GM12878 (cell line): ENCODE measurements around the gene RRAS. TPM values are rescaled to one million over a fixed set of nuclear protein-coding genes. Genes with fewer than 3 reads are reported as not detected.

Source experiments
- ATF2 ChIP-seq: IDR thresholded peaks from 2 replicates; pipeline ENCODE4 v1.6.1; 2012; ENCODE audit warnings: low read length, inconsistent platforms
- CBFB ChIP-seq: IDR thresholded peaks from 2 replicates; pipeline ENCODE4 v1.6.1; 2016; ENCODE audit warnings: antibody characterized with exemption, low read depth
- CBX3 ChIP-seq: fragments of 200-600 bp; sonication (generic); IDR thresholded peaks from 2 replicates; pipeline ENCODE4 v1.6.1; 2016; ENCODE audit warnings: low read depth, borderline replicate concordance
- CHD1 ChIP-seq: IDR thresholded peaks from 2 replicates; pipeline ENCODE4 v1.6.1; 2012; ENCODE audit warnings: low read depth, low read length, improper control_type of control experiment
- EP300 ChIP-seq, 2 experiments: fragments of 150-350 bp in 1 of 2; IDR thresholded peaks; 2 replicates each; pipeline ENCODE4 v1.6.1; 2011 to 2012; ENCODE audit warnings: low read depth in 2 of 2, low read length in 2 of 2, borderline replicate concordance in 1 of 2, improper control_type of control experiment in 1 of 2, inconsistent platforms in 1 of 2; ENCODE audit not compliant: control insufficient read depth in 1 of 2
- HCFC1 ChIP-seq: fragments of 150-350 bp; IDR thresholded peaks from 2 replicates; pipeline ENCODE4 v1.6.1; 2014; ENCODE audit warnings: low read length
- HDGF ChIP-seq: fragments of 450-650 bp; IDR thresholded peaks from 2 replicates; pipeline ENCODE4 v1.6.1; 2016; ENCODE audit warnings: antibody characterized with exemption
- IKZF1 ChIP-seq: fragments of 450-650 bp; conservative IDR thresholded peaks from 2 replicates; pipeline ENCODE4 v1.6.1; 2017; ENCODE audit warnings: antibody characterized with exemption, mild to moderate bottlenecking
- JUND ChIP-seq: IDR thresholded peaks from 2 replicates; pipeline ENCODE4 v1.6.1; 2012; ENCODE audit warnings: low read depth, mild to moderate bottlenecking, low read length, improper control_type of control experiment, moderate library complexity
- KDM1A ChIP-seq: fragments of 200-600 bp; sonication (generic); IDR thresholded peaks from 2 replicates; pipeline ENCODE4 v1.6.1; 2016; ENCODE audit warnings: borderline replicate concordance
- LARP7 ChIP-seq: fragments of 450-650 bp; IDR thresholded peaks from 2 replicates; pipeline ENCODE4 v1.6.1; 2017; ENCODE audit warnings: mild to moderate bottlenecking
- MXI1 ChIP-seq: fragments of 150-350 bp; IDR thresholded peaks from 2 replicates; pipeline ENCODE4 v1.6.1; 2011; ENCODE audit warnings: low read depth, mild to moderate bottlenecking, inconsistent platforms, low read length, improper control_type of control experiment
- MYC ChIP-seq: IDR thresholded peaks from 2 replicates; pipeline ENCODE4 v1.6.1; 2011; ENCODE audit warnings: mild to moderate bottlenecking, low read length, moderate library complexity, inconsistent platforms; ENCODE audit not compliant: insufficient read depth, insufficient replicate concordance, insufficient read length, severe bottlenecking
- PML ChIP-seq: IDR thresholded peaks from 2 replicates; pipeline ENCODE4 v1.6.1; 2012; ENCODE audit warnings: low read length, inconsistent platforms
- POLR2AphosphoS2 ChIP-seq: IDR thresholded peaks from 2 replicates; pipeline ENCODE4 v1.6.1; 2011; ENCODE audit warnings: low read depth, mild to moderate bottlenecking, low read length, improper control_type of control experiment, moderate library complexity
- RAD21 ChIP-seq: IDR thresholded peaks from 2 replicates; pipeline ENCODE4 v1.6.1; 2011; ENCODE audit warnings: mild to moderate bottlenecking, low read depth, low read length, moderate library complexity; ENCODE audit not compliant: insufficient read depth
- RAD51 ChIP-seq: fragments of 450-650 bp; IDR thresholded peaks from 2 replicates; pipeline ENCODE4 v1.6.1; 2016; ENCODE audit warnings: moderate library complexity, mild to moderate bottlenecking, inconsistent platforms
- TBL1XR1 ChIP-seq: IDR thresholded peaks from 2 replicates; pipeline ENCODE4 v1.6.1; 2012; ENCODE audit warnings: low read depth, low read length, improper control_type of control experiment
- TCF7 ChIP-seq: IDR thresholded peaks from 2 replicates; pipeline ENCODE4 v1.6.1; 2014; ENCODE audit warnings: antibody characterized with exemption, borderline replicate concordance
- ZNF207 ChIP-seq: fragments of 450-650 bp; IDR thresholded peaks from 2 replicates; pipeline ENCODE4 v1.6.1; 2014; ENCODE audit warnings: antibody characterized with exemption, mild to moderate bottlenecking, borderline replicate concordance
- ZNF24 ChIP-seq: fragments of 450-650 bp; IDR thresholded peaks from 2 replicates; pipeline ENCODE4 v1.6.1; 2017; ENCODE audit warnings: antibody characterized with exemption, mild to moderate bottlenecking
- polyA plus RNA-seq, 11 experiments: library from polyadenylated mRNA; depleted of rRNA in 4 of 11; unstranded in 6 of 11; stranded (reverse) in 5 of 11; fragments of >200 nt; fragmentation: Nextera tagmentation in 4 of 11; fragmentation: Illumina TruSeq in 1 of 11; extraction: Ambion mirVana in 4 of 11; extraction: Trizol in 1 of 11; gene quantifications; 1 replicate in 1 of 11; 2 replicates in 10 of 11; pipeline versions ENCODE4 v1.2.1 to v1.2.3, GENCODE V29; 2011 to 2016; ENCODE audit warnings: inconsistent platforms in 2 of 11, missing spikeins in 2 of 11, low read depth in 1 of 11
- total RNA-seq, 4 experiments: library from RNA; depleted of rRNA in 3 of 4; stranded (reverse); fragments of >200 nt in 3 of 4; fragmentation: Illumina TruSeq in 1 of 4; extraction: Trizol in 1 of 4; gene quantifications; 2 replicates each; pipeline versions ENCODE4 v1.2.1 to v1.2.3, GENCODE V29; 2013 to 2021
- TF ChIP-seq, protein P1 (sequence below): fragments of 450-650 bp; IDR thresholded peaks from 2 replicates; pipeline ENCODE4 v1.6.1; 2017; ENCODE audit warnings: antibody characterized with exemption, mild to moderate bottlenecking, moderate library complexity
- TF ChIP-seq, protein P2 (sequence below), 3 experiments: IDR thresholded peaks in 2 of 3; conservative IDR thresholded peaks in 1 of 3; 2 replicates each; pipeline ENCODE4 v1.5.1; 2011; ENCODE audit warnings: low read depth in 3 of 3, low read length in 3 of 3, mild to moderate bottlenecking in 3 of 3, control low read depth in 2 of 3, moderate library complexity in 2 of 3, inconsistent platforms in 1 of 3, mixed read lengths in 1 of 3; ENCODE audit not compliant: control insufficient read depth in 2 of 3, insufficient read depth in 1 of 3; ENCODE audit errors: extremely low read depth in 1 of 3
- TF ChIP-seq, protein P3 (sequence below): IDR thresholded peaks from 2 replicates; pipeline ENCODE4 v1.6.1; 2011; ENCODE audit warnings: mild to moderate bottlenecking, low read depth, low read length, moderate library complexity; ENCODE audit not compliant: insufficient replicate concordance

The RRAS gene
- total and polyA plus RNA-seq, 10 of the 15 experiments (the other 5 are each of a cell fraction or from before 2014, with no cell fraction given) = 0.24 to 5.8 (median 1.8) TPM

- TF ChIP-seq, protein P1, sequence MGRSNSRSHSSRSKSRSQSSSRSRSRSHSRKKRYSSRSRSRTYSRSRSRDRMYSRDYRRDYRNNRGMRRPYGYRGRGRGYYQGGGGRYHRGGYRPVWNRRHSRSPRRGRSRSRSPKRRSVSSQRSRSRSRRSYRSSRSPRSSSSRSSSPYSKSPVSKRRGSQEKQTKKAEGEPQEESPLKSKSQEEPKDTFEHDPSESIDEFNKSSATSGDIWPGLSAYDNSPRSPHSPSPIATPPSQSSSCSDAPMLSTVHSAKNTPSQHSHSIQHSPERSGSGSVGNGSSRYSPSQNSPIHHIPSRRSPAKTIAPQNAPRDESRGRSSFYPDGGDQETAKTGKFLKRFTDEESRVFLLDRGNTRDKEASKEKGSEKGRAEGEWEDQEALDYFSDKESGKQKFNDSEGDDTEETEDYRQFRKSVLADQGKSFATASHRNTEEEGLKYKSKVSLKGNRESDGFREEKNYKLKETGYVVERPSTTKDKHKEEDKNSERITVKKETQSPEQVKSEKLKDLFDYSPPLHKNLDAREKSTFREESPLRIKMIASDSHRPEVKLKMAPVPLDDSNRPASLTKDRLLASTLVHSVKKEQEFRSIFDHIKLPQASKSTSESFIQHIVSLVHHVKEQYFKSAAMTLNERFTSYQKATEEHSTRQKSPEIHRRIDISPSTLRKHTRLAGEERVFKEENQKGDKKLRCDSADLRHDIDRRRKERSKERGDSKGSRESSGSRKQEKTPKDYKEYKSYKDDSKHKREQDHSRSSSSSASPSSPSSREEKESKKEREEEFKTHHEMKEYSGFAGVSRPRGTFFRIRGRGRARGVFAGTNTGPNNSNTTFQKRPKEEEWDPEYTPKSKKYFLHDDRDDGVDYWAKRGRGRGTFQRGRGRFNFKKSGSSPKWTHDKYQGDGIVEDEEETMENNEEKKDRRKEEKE = no peak
- TF ChIP-seq JUND (no peak), LARP7 (peak; percentile 96), POLR2AphosphoS2 (0 out of 2 replicates have a peak, but pooled peaks have one; percentile 59), CBX3 (no peak), TCF7 (no peak), ZNF24 (no peak), CBFB (peak; percentile 70; the same call in 1 of the 2 replicates), MXI1 (peak; percentile 92), MYC (peak; percentile 77), PML (no peak; the same call in 1 of the 2 replicates), HDGF (no peak), RAD51 (no peak), ATF2 (no peak), IKZF1 (peak; percentile 68), RAD21 (no peak), KDM1A (no peak), CHD1 (peak; percentile 91; the same call in 1 of the 2 replicates), TBL1XR1 (no peak), ZNF207 (peak; percentile 95), EP300 (IDR thresholded peaks at IDR 0.05; ENCODE audit: borderline replicate concordance in 1 of 2, control insufficient read depth in 1 of 2, low read depth in 2 of 2, low read length in 2 of 2) (no peak), HCFC1 (no peak)
- TF ChIP-seq, protein P2, sequence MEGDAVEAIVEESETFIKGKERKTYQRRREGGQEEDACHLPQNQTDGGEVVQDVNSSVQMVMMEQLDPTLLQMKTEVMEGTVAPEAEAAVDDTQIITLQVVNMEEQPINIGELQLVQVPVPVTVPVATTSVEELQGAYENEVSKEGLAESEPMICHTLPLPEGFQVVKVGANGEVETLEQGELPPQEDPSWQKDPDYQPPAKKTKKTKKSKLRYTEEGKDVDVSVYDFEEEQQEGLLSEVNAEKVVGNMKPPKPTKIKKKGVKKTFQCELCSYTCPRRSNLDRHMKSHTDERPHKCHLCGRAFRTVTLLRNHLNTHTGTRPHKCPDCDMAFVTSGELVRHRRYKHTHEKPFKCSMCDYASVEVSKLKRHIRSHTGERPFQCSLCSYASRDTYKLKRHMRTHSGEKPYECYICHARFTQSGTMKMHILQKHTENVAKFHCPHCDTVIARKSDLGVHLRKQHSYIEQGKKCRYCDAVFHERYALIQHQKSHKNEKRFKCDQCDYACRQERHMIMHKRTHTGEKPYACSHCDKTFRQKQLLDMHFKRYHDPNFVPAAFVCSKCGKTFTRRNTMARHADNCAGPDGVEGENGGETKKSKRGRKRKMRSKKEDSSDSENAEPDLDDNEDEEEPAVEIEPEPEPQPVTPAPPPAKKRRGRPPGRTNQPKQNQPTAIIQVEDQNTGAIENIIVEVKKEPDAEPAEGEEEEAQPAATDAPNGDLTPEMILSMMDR (IDR thresholded peaks at IDR 0.05 in 2 of 3, conservative IDR thresholded peaks at IDR 0.05 in 1 of 3; ENCODE audit: control insufficient read depth in 2 of 3, extremely low read depth in 1 of 3, insufficient read depth in 1 of 3, low read depth in 3 of 3, low read length in 3 of 3) = 0 out of 6 replicates have a peak, but pooled peaks of 1 of the 3 experiments have one; percentile 10
- TF ChIP-seq, protein P3, sequence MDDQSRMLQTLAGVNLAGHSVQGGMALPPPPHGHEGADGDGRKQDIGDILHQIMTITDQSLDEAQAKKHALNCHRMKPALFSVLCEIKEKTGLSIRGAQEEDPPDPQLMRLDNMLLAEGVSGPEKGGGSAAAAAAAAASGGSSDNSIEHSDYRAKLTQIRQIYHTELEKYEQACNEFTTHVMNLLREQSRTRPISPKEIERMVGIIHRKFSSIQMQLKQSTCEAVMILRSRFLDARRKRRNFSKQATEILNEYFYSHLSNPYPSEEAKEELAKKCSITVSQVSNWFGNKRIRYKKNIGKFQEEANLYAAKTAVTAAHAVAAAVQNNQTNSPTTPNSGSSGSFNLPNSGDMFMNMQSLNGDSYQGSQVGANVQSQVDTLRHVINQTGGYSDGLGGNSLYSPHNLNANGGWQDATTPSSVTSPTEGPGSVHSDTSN = no peak
These were observed 37.4 kb upstream of the RRAS start, which contains the start of gene PRMT1 (continued) for GRCh38 chr19:49677231-49677900.
